Suprapubic skin (tissue), 4 donors: ENCODE data around the gene APBA3. TPM values are rescaled to one million over a fixed set of nuclear protein-coding genes. Genes with fewer than 3 reads are reported as not detected.
"Not testable (repeated sequence)": the region's sequence is repeated elsewhere in the genome, so short reads cannot be mapped to it uniquely, and the experiment has no call there.

Experiments used
- DNase-seq, 2 donors: peaks; one replicate each; pipeline ENCODE4 v3.0.0-alpha.2; 2019; ENCODE audit warnings: low spot score in 2 of 2
- H3K27ac ChIP-seq: fragments of 200-600 bp; sonication (generic); one replicate; pipeline ENCODE4 v1.5.1; 2019
- H3K27me3 ChIP-seq: fragments of 200-600 bp; sonication (generic); one replicate; pipeline ENCODE4 v1.5.1; 2019
- H3K36me3 ChIP-seq: fragments of 200-600 bp; sonication (generic); one replicate; pipeline ENCODE4 v1.5.1; 2019
- H3K4me1 ChIP-seq: fragments of 200-600 bp; sonication (generic); one replicate; pipeline ENCODE4 v1.5.1; 2019
- H3K4me3 ChIP-seq: fragments of 200-600 bp; sonication (generic); one replicate; pipeline ENCODE4 v1.5.1; 2019; ENCODE audit warnings: mild to moderate bottlenecking
- H3K9me3 ChIP-seq: fragments of 200-600 bp; sonication (generic); one replicate; pipeline ENCODE4 v1.5.1; 2019
- EP300 ChIP-seq: sonication (generic); formaldehyde crosslinking; IDR thresholded peaks from one replicate; pipeline ENCODE4 v1.6.1; 2017; ENCODE audit warnings: antibody characterized with exemption
- POLR2A ChIP-seq, 2 donors: fragments of 450-650 bp; IDR thresholded peaks; one replicate each; pipeline ENCODE4 v1.6.1; 2017; ENCODE audit warnings: antibody characterized with exemption in 2 of 2, mild to moderate bottlenecking in 2 of 2, moderate library complexity in 2 of 2
- POLR2AphosphoS5 ChIP-seq, 3 donors: sonication (generic); formaldehyde crosslinking; IDR thresholded peaks; one replicate each; pipeline ENCODE4 v1.6.1; 2017; ENCODE audit warnings: antibody characterized with exemption in 3 of 3
- WGBS: methylation state at CpG from one replicate; pipeline ENCODE4 v1.1.5; 2018; 5-methylcytosine and 5-hydroxymethylcytosine counted together
- total RNA-seq, 4 donors: library from RNA; depleted of rRNA; stranded (reverse); fragments of >200 nt; gene quantifications; one replicate each; pipeline ENCODE4 v1.1.0, GENCODE V29; 2016
- TF ChIP-seq, protein P1 (sequence below), 2 donors: fragments of 200-600 bp in 1 of 2; fragments of 450-650 bp in 1 of 2; sonication (generic) in 1 of 2; IDR thresholded peaks; one replicate each; pipeline ENCODE4 v1.5.1; 2016 to 2019; ENCODE audit warnings: antibody characterized with exemption in 2 of 2, mild to moderate bottlenecking in 1 of 2, moderate library complexity in 1 of 2

Gene APBA3
- total RNA-seq, 4 donors from 2014 or later, result 19.8 to 55.0 (median 25.8) TPM

GRCh38 chr19:3759482-3760254 lies 1.8 kb downstream of the APBA3 start:
- 76% methylated on average over 5 of the region's 19 CpGs for WGBS
- H3K4me1 ChIP-seq, result peaks cover 36% of the 10 kb centered on the region
- no peaks in the 10 kb centered on the region for H3K9me3 ChIP-seq
- H3K27ac ChIP-seq, result no peak overlapping the region
- no peak for TF ChIP-seq POLR2AphosphoS5 (IDR thresholded peaks at IDR 0.05)
- TF ChIP-seq, protein P1, sequence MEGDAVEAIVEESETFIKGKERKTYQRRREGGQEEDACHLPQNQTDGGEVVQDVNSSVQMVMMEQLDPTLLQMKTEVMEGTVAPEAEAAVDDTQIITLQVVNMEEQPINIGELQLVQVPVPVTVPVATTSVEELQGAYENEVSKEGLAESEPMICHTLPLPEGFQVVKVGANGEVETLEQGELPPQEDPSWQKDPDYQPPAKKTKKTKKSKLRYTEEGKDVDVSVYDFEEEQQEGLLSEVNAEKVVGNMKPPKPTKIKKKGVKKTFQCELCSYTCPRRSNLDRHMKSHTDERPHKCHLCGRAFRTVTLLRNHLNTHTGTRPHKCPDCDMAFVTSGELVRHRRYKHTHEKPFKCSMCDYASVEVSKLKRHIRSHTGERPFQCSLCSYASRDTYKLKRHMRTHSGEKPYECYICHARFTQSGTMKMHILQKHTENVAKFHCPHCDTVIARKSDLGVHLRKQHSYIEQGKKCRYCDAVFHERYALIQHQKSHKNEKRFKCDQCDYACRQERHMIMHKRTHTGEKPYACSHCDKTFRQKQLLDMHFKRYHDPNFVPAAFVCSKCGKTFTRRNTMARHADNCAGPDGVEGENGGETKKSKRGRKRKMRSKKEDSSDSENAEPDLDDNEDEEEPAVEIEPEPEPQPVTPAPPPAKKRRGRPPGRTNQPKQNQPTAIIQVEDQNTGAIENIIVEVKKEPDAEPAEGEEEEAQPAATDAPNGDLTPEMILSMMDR (IDR thresholded peaks at IDR 0.05), result no peak
- TF ChIP-seq EP300, result no peak
- no peak for TF ChIP-seq POLR2A (IDR thresholded peaks at IDR 0.05)
- no peaks in the 10 kb centered on the region for H3K27me3 ChIP-seq
- H3K36me3 ChIP-seq, result peaks cover 24% of the 10 kb centered on the region
- H3K4me3 ChIP-seq, result peak overlapping the region; percentile 3
- DNase-seq, result no peak

DNA sequence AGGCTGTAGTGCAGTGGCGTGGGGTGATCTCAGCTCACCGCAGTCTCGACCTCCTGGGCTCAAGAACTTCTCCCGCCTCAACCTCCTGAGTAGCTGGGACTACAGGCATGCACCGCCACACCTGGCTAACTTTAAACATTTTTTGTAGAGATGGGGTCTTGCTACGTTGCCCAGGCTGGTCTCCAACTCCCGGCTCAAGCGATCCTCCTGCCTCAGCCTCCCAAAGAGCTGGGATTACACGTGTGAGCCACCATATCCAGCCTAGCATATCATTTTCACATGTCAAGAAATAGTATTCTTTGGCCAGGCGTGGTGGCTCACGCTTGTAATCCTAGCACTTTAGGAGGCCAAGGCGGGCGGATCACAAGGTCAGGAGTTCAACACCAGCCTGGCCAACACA lies 3.2 kb downstream of the APBA3 start:
- H3K4me3 ChIP-seq, H3K27me3 ChIP-seq, H3K9me3 ChIP-seq, H3K27ac ChIP-seq, DNase-seq: not testable (repeated sequence)
- 97% methylated on average over 13 of the region's 13 CpGs for WGBS
- Histone ChIP-seq H3K4me1 (peaks cover 30% of the 10 kb centered on the region), H3K36me3 (peaks cover 36% of the 10 kb centered on the region)

DNA sequence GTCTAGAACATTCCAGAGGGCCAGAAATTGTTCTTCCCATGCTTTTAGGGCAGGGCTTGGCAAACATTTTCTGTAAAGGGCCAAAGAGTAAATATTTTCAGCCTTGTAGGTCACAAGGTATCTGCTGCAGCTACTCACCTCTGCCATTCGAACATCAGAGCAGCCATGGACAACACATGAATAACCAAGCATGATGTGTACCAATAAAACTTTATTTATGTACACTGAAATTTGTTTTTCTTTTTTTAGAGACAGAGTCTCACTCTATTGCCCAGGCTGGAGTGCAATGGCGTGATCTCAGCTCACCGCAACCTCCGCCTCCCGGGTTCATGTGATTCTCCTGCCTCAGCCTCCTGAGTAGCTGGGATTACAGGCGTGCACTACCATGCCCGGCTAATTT lies 3.8 kb downstream of the APBA3 start:
- 98% methylated on average over 7 of the region's 7 CpGs for WGBS
- not testable (repeated sequence) for H3K27me3 ChIP-seq, H3K9me3 ChIP-seq, DNase-seq, H3K27ac ChIP-seq, H3K4me3 ChIP-seq
- Histone ChIP-seq H3K4me1 (peaks cover 26% of the 10 kb centered on the region), H3K36me3 (peaks cover 41% of the 10 kb centered on the region)

DNA sequence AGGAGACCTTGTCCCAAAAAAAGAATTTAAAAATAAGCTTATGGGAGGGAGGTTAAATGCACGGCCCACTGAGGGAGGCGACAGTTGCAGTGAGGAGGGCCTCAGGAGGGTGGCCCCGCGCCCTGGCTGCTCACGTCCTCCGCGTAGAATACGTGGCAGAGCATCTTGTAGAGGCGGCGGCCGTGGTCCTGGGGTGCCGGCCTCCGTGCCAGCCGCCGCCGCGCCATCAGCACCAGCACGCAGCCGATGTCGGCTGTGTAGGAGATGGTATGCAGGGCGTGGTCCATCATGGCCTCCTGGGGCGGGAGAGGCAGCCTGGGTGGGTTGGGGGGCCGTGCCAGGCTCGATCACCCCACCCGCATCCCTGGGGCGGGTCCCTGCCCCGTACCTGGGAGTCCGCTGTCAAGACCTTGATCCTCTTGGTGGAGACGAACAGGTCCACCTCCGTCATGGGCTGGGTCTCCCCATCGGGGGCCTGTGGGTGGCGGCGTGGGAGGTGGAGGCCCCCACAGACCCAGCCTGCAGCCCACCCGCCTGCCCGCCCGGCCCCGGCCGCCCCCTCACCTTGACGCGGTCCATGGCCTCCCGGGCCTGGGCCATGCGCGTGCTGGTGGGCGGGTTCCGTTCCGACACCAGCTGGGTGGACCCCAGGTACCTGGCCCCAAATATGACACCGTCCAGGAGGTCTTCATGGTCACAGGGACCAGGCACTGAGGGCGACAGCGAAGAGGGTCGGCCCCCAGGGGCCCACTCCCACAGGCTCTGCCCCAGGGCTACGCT lies 7.7 kb downstream of the APBA3 start:
- WGBS, result 97% methylated on average over 40 of the region's 51 CpGs
- TF ChIP-seq, protein P1 (IDR thresholded peaks at IDR 0.05), result no peak
- TF ChIP-seq EP300 (no peak), POLR2A (IDR thresholded peaks at IDR 0.05) (no peak), POLR2AphosphoS5 (IDR thresholded peaks at IDR 0.05) (no peak)
- H3K36me3 ChIP-seq, result peaks cover 61% of the 10 kb centered on the region

GRCh38 chr19:3752492-3752891 lies 9.0 kb downstream of the APBA3 start:
- Histone ChIP-seq H3K4me1 (no peaks in the 10 kb centered on the region), H3K9me3 (no peaks in the 10 kb centered on the region), H3K27me3 (no peaks in the 10 kb centered on the region), H3K4me3 (no peak overlapping the region), H3K36me3 (peaks cover 52% of the 10 kb centered on the region), H3K27ac (no peak overlapping the region)
- no peak for DNase-seq
- TF ChIP-seq POLR2AphosphoS5 (IDR thresholded peaks at IDR 0.05) (no peak), POLR2A (IDR thresholded peaks at IDR 0.05) (no peak), EP300 (no peak)
- TF ChIP-seq, protein P1 (IDR thresholded peaks at IDR 0.05), result no peak
- 93% methylated on average over 6 of the region's 25 CpGs for WGBS

More for the DNA sequence above, 7.7 kb downstream of the APBA3 start:
- Histone ChIP-seq H3K4me3 (no peak overlapping the region), H3K4me1 (no peaks in the 10 kb centered on the region), H3K9me3 (no peaks in the 10 kb centered on the region), H3K27me3 (no peaks in the 10 kb centered on the region), H3K27ac (no peak overlapping the region)
- no peak for DNase-seq

DNA sequence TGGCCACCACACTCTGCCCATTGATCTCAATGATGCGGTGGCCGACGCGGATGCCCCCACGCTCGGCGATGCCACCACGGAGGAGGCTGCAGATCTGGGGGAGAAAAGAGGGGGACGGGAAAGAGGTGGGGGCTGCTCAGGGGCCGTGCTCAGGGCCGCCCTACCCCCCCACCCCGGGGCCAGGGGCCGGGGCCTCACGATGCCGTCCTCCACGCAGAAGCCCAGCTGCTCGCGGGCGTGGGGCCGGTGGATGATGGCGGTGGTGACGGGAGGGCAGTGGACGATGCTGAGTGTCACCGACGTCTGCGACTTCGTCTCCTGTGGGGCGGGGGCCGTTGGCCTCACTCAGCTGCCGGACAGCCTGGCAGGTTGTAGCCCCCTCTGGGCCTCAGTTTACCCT lies 10.3 kb downstream of the APBA3 start:
- H3K36me3 ChIP-seq, result peaks cover 49% of the 10 kb centered on the region
- no peaks in the 10 kb centered on the region for H3K27me3 ChIP-seq
- 96% methylated on average over 14 of the region's 30 CpGs for WGBS
- H3K9me3 ChIP-seq, result no peaks in the 10 kb centered on the region
- no peak overlapping the region for H3K4me3 ChIP-seq
- no peak for TF ChIP-seq EP300
- no peak overlapping the region for H3K27ac ChIP-seq
- no peaks in the 10 kb centered on the region for H3K4me1 ChIP-seq
- no peak for DNase-seq
